Right cardiac atrium (tissue), 5 donors: ENCODE results near the gene OIT3. TPM values are rescaled to one million over a fixed set of nuclear protein-coding genes. Genes with fewer than 3 reads are reported as not detected.

Experiments
- ATAC-seq, 2 donors: fragments of 200-7000 bp; cut with Tn5 transposase; one replicate each; pipeline versions ENCODE4 v1.8.0 to v1.9.1; 2020; ENCODE audit warnings: moderate library complexity in 2 of 2, mild to moderate bottlenecking in 1 of 2
- DNase-seq, 3 donors: peaks; one replicate each; pipeline ENCODE4 v3.0.0-alpha.2; 2020
- H3K27ac ChIP-seq: one replicate; pipeline ENCODE4 v1.5.1; 2013; ENCODE audit warnings: mild to moderate bottlenecking, low read length, control low read depth, moderate library complexity
- H3K27me3 ChIP-seq: one replicate; pipeline ENCODE4 v1.6.1; 2013; ENCODE audit not compliant: control insufficient read depth, insufficient read depth
- H3K4me1 ChIP-seq: one replicate; pipeline ENCODE4 v1.6.1; 2013; ENCODE audit warnings: low read length; ENCODE audit not compliant: control insufficient read depth, insufficient read depth
- H3K4me3 ChIP-seq: one replicate; pipeline ENCODE4 v1.5.1; 2013; ENCODE audit warnings: low read length, control low read depth
- H3K9me3 ChIP-seq: one replicate; pipeline ENCODE4 v1.6.1; 2013; ENCODE audit warnings: low read length; ENCODE audit not compliant: control insufficient read depth
- WGBS: extraction: QIAGEN DNeasy Blood & Tissue Kit; methylation state at CpG from one replicate; pipeline ENCODE4 v1.1.7; 2013; 5-methylcytosine and 5-hydroxymethylcytosine counted together
- intact Hi-C, 4 donors: fragments of 100-400 bp; cut with DNase I; formaldehyde crosslinking; loops; one replicate each; pipeline versions ENCODE4 v1.11.0 to v1.14.0; 2022 to 2023
- polyA plus RNA-seq: library from polyadenylated mRNA; stranded (reverse); fragments of 200-250 nt; gene quantifications from one replicate; pipeline ENCODE4 v1.2.3, GENCODE V29; 2013
- total RNA-seq, 4 donors: library from RNA; stranded (reverse); fragmentation: NEBNext Ultra II Directional; extraction: Animal tissue kit (Norgen Biotek cat#: 25700); gene quantifications; one replicate each; pipeline ENCODE4 v1.2.1, GENCODE V29; 2021
- donor health status: healthy with polysubstance abuse.
- donor health status: DM: no; HTN: yes; CAD: no.
- donor health status: DM: no; HTN: no; CAD: no.
- donor health status: DM: no; HTN: yes; CAD: no; lungs with severe emphysema.
- donor health status: DM: yes; HTN: yes; CAD: no.

Gene OIT3
- total and polyA plus RNA-seq, 5 donors = 0.34 to 3.0 (median 0.80) TPM

- intact Hi-C loops = loop anchor here in 3 of 4 donors (10.0 kb wide), 1 partner anchor 514 kb away; no protein-coding TSS in a partner anchor
Observed at GRCh38 chr10:72879245-72879644, 14.3 kb upstream of the OIT3 start.

GRCh38 chr10:72881291-72881690 lies 12.2 kb upstream of the OIT3 start:
- intact Hi-C loops = no loop called here
- no peak for DNase-seq
- Histone ChIP-seq H3K4me3 (no peak overlapping the region), H3K4me1 (no peaks in the 10 kb centered on the region), H3K27ac (no peak overlapping the region), H3K27me3 (no peaks in the 10 kb centered on the region), H3K9me3 (no peaks in the 10 kb centered on the region)
- 97% methylated on average over 2 of the region's 2 CpGs for WGBS
- ATAC-seq = no peak

More at GRCh38 chr10:72879245-72879644, 14.3 kb upstream of the OIT3 start:
- no peak for ATAC-seq
- H3K9me3 ChIP-seq = no peaks in the 10 kb centered on the region
- H3K4me3 ChIP-seq = no peak overlapping the region
- no peaks in the 10 kb centered on the region for H3K4me1 ChIP-seq
- no peaks in the 10 kb centered on the region for H3K27me3 ChIP-seq
- 98% methylated on average over 2 of the region's 2 CpGs for WGBS
- DNase-seq = no peak
- H3K27ac ChIP-seq = no peak overlapping the region

GRCh38 chr10:72883861-72884260 lies 9.7 kb upstream of the OIT3 start:
- no peaks in the 10 kb centered on the region for H3K9me3 ChIP-seq
- ATAC-seq (no peak), DNase-seq (no peak)
- peaks cover 5% of the 10 kb centered on the region for H3K4me1 ChIP-seq
- no peaks in the 10 kb centered on the region for H3K27me3 ChIP-seq
- H3K27ac ChIP-seq = no peak overlapping the region
- 79% methylated on average over 2 of the region's 2 CpGs for WGBS
- intact Hi-C loops = no loop called here
- H3K4me3 ChIP-seq = no peak overlapping the region

- intact Hi-C loops = no loop called here
- Histone ChIP-seq H3K27me3 (no peaks in the 10 kb centered on the region), H3K9me3 (no peaks in the 10 kb centered on the region), H3K4me3 (no peak overlapping the region), H3K27ac (no peak overlapping the region), H3K4me1 (peaks cover 7% of the 10 kb centered on the region)
- ATAC-seq = no peak
- no peak for DNase-seq
- WGBS = 82% methylated on average over 2 of the region's 2 CpGs
Observed at GRCh38 chr10:72885953-72886352, 7.6 kb upstream of the OIT3 start.

GRCh38 chr10:72886621-72887020 lies 6.9 kb upstream of the OIT3 start:
- intact Hi-C loops = no loop called here
- Histone ChIP-seq H3K27ac (no peak overlapping the region), H3K27me3 (no peaks in the 10 kb centered on the region), H3K4me1 (peaks cover 7% of the 10 kb centered on the region), H3K4me3 (no peak overlapping the region), H3K9me3 (no peaks in the 10 kb centered on the region)
- DNase-seq = no peak
- WGBS = 39% methylated on average over 1 of the region's 1 CpG
- peak; percentile 22 to 38 for ATAC-seq

GRCh38 chr10:72887043-72887442 lies 6.5 kb upstream of the OIT3 start:
- Histone ChIP-seq H3K4me1 (peaks cover 7% of the 10 kb centered on the region), H3K27ac (no peak overlapping the region), H3K27me3 (no peaks in the 10 kb centered on the region), H3K9me3 (no peaks in the 10 kb centered on the region), H3K4me3 (no peak overlapping the region)
- intact Hi-C loops = no loop called here
- DNase-seq (no peak), ATAC-seq (peak in 1 of 2 donors; percentile 75)
- 34% methylated on average over 5 of the region's 5 CpGs for WGBS

- WGBS = 67% methylated on average over 7 of the region's 7 CpGs
- H3K4me3 ChIP-seq = no peak overlapping the region
Observed at GRCh38 chr10:72888151-72888638, 5.3 kb upstream of the OIT3 start.

GRCh38 chr10:72889391-72889831 lies 4.1 kb upstream of the OIT3 start:
- Histone ChIP-seq H3K4me3 (no peak overlapping the region), H3K27me3 (no peaks in the 10 kb centered on the region), H3K9me3 (no peaks in the 10 kb centered on the region), H3K27ac (no peak overlapping the region), H3K4me1 (peaks cover 12% of the 10 kb centered on the region)
- whole genome bisulfite sequencing = 46% methylated on average over 6 of the region's 6 CpGs
- intact Hi-C loops = no loop called here
- DNase-seq (no peak), ATAC-seq (no peak)

More at GRCh38 chr10:72888151-72888638, 5.3 kb upstream of the OIT3 start:
- Histone ChIP-seq H3K4me1 (peaks cover 9% of the 10 kb centered on the region), H3K27me3 (no peaks in the 10 kb centered on the region), H3K9me3 (no peaks in the 10 kb centered on the region), H3K27ac (no peak overlapping the region)
- DNase-seq (no peak), ATAC-seq (no peak)
- intact Hi-C loops = no loop called here

GRCh38 chr10:72890086-72890485 lies 3.5 kb upstream of the OIT3 start:
- DNase-seq = no peak

GRCh38 chr10:72895236-72895850 lies 1.8 kb downstream of the OIT3 start:
- no peak overlapping the region for H3K4me3 ChIP-seq
- no peaks in the 10 kb centered on the region for H3K9me3 ChIP-seq
- WGBS = 70% methylated on average over 11 of the region's 11 CpGs
- DNase-seq = no peak
- H3K27ac ChIP-seq = no peak overlapping the region
- no peak for ATAC-seq
- intact Hi-C loops = no loop called here
- H3K27me3 ChIP-seq = no peaks in the 10 kb centered on the region
- H3K4me1 ChIP-seq = peaks cover 5% of the 10 kb centered on the region

More at GRCh38 chr10:72890086-72890485, 3.5 kb upstream of the OIT3 start:
- no peak overlapping the region for H3K4me3 ChIP-seq
- no peak overlapping the region for H3K27ac ChIP-seq
- peaks cover 12% of the 10 kb centered on the region for H3K4me1 ChIP-seq
- WGBS = 58% methylated on average over 2 of the region's 2 CpGs
- intact Hi-C loops = no loop called here
- ATAC-seq = no peak
- no peaks in the 10 kb centered on the region for H3K9me3 ChIP-seq
- no peaks in the 10 kb centered on the region for H3K27me3 ChIP-seq

GRCh38 chr10:72898616-72899015 lies 5.1 kb downstream of the OIT3 start:
- Histone ChIP-seq H3K27me3 (no peaks in the 10 kb centered on the region), H3K4me3 (no peak overlapping the region), H3K4me1 (peaks cover under 1% of the 10 kb centered on the region), H3K27ac (no peak overlapping the region), H3K9me3 (no peaks in the 10 kb centered on the region)
- DNase-seq (no peak), ATAC-seq (no peak)
- 95% methylated on average over 10 of the region's 10 CpGs for WGBS
- intact Hi-C loops = no loop called here
